HepG2 (cell line): ENCODE measurements around the gene TRPT1. TPM values are rescaled to one million over a fixed set of nuclear protein-coding genes. Genes with fewer than 3 reads are reported as not detected.

Experiments
- ATAC-seq: fragments of 200-7000 bp; cut with Tn5 transposase; 3 replicates; pipeline ENCODE4 v1.9.1; 2020; ENCODE audit warnings: mild to moderate bottlenecking, moderate library complexity
- BruUV-seq: library from RNA; stranded (reverse); fragments of 400-500 nt; replicated peaks from 2 replicates; lab custom pipeline; 2021; lab: Mats Ljungman, UMichigan
- CTCF ChIA-PET: fragments of 300-600 bp; formaldehyde crosslinking; extraction: SDS; loops from one replicate; lab custom pipeline; 2021; ENCODE audit warnings: low total read pairs, inconsistent platforms, low intra/inter-chr PET ratio; lab: Yijun Ruan, JAX
- POLR2A ChIA-PET: fragments of 350-600 bp; sonication (Branson Sonifier 250); formaldehyde crosslinking; loops from one replicate; lab custom pipeline; 2020; ENCODE audit warnings: antibody characterized with exemption, inconsistent platforms; lab: Yijun Ruan, JAX
- DNase-seq: peaks from one replicate; pipeline ENCODE4 v3.0.0-alpha.2; 2015; ENCODE audit warnings: low spot score
- FAIRE-seq: peaks from 3 replicates; lab custom pipeline; 2011; peaks lifted over from hg19 to GRCh38; lab: Jason Lieb, UNC
- H2AFZ ChIP-seq: one replicate; pipeline ENCODE4 v1.6.1; 2011; ENCODE audit warnings: low read length, inconsistent platforms
- H3K27ac ChIP-seq: fragments of 300-600 bp; 3 replicates; pipeline ENCODE4 v1.8.0; 2011; ENCODE audit warnings: mixed run types, mild to moderate bottlenecking, mixed read lengths, low read length, inconsistent platforms; ENCODE audit not compliant: insufficient read depth; ENCODE audit errors: extremely low read length
- H3K27me3 ChIP-seq, 2 experiments: fragments of 200-600 bp in 1 of 2; 2 replicates in 1 of 2; 3 replicates in 1 of 2; pipeline versions ENCODE4 v1.6.0 to v1.8.0; 2011; ENCODE audit warnings: low read length in 2 of 2, mild to moderate bottlenecking in 2 of 2, moderate library complexity in 2 of 2, inconsistent platforms in 1 of 2; ENCODE audit not compliant: insufficient read depth in 2 of 2, control insufficient read depth in 1 of 2
- H3K36me3 ChIP-seq, 2 experiments: fragments of 200-600 bp in 1 of 2; replicated peaks in 1 of 2; 2 replicates in 1 of 2; 3 replicates in 1 of 2; pipeline versions ENCODE4 v1.5.1 to v1.8.0; 2011; ENCODE audit warnings: low read length in 2 of 2, inconsistent platforms in 1 of 2; ENCODE audit not compliant: insufficient read depth in 2 of 2, control insufficient read depth in 1 of 2
- H3K4me1 ChIP-seq: 2 replicates; pipeline ENCODE4 v1.5.1; 2012; ENCODE audit warnings: low read length, inconsistent platforms; ENCODE audit not compliant: insufficient read depth
- H3K4me2 ChIP-seq: 2 replicates; pipeline ENCODE4 v1.6.0; 2011; ENCODE audit warnings: low read depth, low read length, inconsistent platforms
- H3K4me3 ChIP-seq, 3 experiments: fragments of 200-600 bp in 1 of 3; sonication (generic), shearing (Covaris generic) in 1 of 3; replicated peaks in 1 of 3; 2 replicates each; pipeline ENCODE4 v1.5.1; 2011 to 2016; ENCODE audit warnings: low read length in 3 of 3, inconsistent platforms in 2 of 3, low read depth in 2 of 3, mild to moderate bottlenecking in 2 of 3, control low read depth in 1 of 3, mixed read lengths in 1 of 3; ENCODE audit not compliant: insufficient read depth in 1 of 3
- H3K79me2 ChIP-seq: one replicate; pipeline ENCODE4 v1.6.1; 2011; ENCODE audit warnings: low read length, inconsistent platforms; ENCODE audit not compliant: insufficient read depth
- H3K9ac ChIP-seq: 2 replicates; pipeline ENCODE4 v1.6.0; 2011; ENCODE audit warnings: mild to moderate bottlenecking, low read depth, low read length, inconsistent platforms; ENCODE audit not compliant: insufficient read depth
- H3K9me3 ChIP-seq: 2 replicates; pipeline ENCODE4 v1.5.1; 2012; ENCODE audit warnings: mild to moderate bottlenecking, low read length
- H4K20me1 ChIP-seq: 2 replicates; pipeline ENCODE4 v1.6.0; 2011; ENCODE audit warnings: inconsistent platforms, mild to moderate bottlenecking, low read length, moderate library complexity; ENCODE audit not compliant: insufficient read depth
- CAMTA2 ChIP-seq: sonication (generic); formaldehyde crosslinking; IDR thresholded peaks from 2 replicates; pipeline ENCODE4 v1.4.0; 2020; ENCODE audit warnings: mild to moderate bottlenecking, missing genetic modification reagents, borderline replicate concordance
- CEBPB ChIP-seq: IDR thresholded peaks from 2 replicates; pipeline ENCODE4 v1.6.1; 2011; ENCODE audit warnings: low read depth, low read length, improper control_type of control experiment, borderline replicate concordance
- CREB1 ChIP-seq, 2 experiments: fragments of 450-650 bp in 1 of 2; IDR thresholded peaks; 2 replicates each; pipeline ENCODE4 v1.6.1; 2016 to 2017; ENCODE audit warnings: control low read depth in 1 of 2, mild to moderate bottlenecking in 1 of 2, missing compliant biosample characterization in 1 of 2, missing genetic modification characterization in 1 of 2
- GPBP1L1 ChIP-seq: sonication (generic); formaldehyde crosslinking; IDR thresholded peaks from 2 replicates; pipeline ENCODE4 v1.5.0; 2020; ENCODE audit warnings: mild to moderate bottlenecking, missing genetic modification reagents
- HMG20B ChIP-seq: conservative IDR thresholded peaks from 2 replicates; pipeline ENCODE4 v1.6.1; 2016; ENCODE audit warnings: missing genetic modification reagents, missing compliant biosample characterization
- PAWR ChIP-seq: sonication (generic); formaldehyde crosslinking; IDR thresholded peaks from 2 replicates; pipeline ENCODE4 v1.4.0; 2020; ENCODE audit warnings: missing genetic modification reagents, mild to moderate bottlenecking, borderline replicate concordance
- POLR2A ChIP-seq, 2 experiments: IDR thresholded peaks; 2 replicates each; pipeline ENCODE4 v1.6.1; 2011; ENCODE audit warnings: low read depth in 2 of 2, low read length in 2 of 2, mild to moderate bottlenecking in 1 of 2, moderate library complexity in 1 of 2; ENCODE audit not compliant: insufficient read depth in 1 of 2
- POLR2AphosphoS5 ChIP-seq: IDR thresholded peaks from 2 replicates; pipeline ENCODE4 v1.6.1; 2012; ENCODE audit warnings: low read depth, low read length
- POLR2G ChIP-seq: fragments of 200-400 bp; formaldehyde crosslinking; IDR thresholded peaks from 2 replicates; pipeline ENCODE4 v1.6.1; 2018; ENCODE audit warnings: mild to moderate bottlenecking, low read depth, low read length, moderate library complexity
- SKI ChIP-seq: fragments of 450-650 bp; IDR thresholded peaks from one replicate; pipeline ENCODE4 v1.6.1; 2018; ENCODE audit warnings: mild to moderate bottlenecking; ENCODE audit not compliant: partially characterized antibody
- SPEN ChIP-seq: sonication (generic); formaldehyde crosslinking; IDR thresholded peaks from 2 replicates; pipeline ENCODE4 v1.5.1; 2020; ENCODE audit warnings: low read depth, mild to moderate bottlenecking, missing genetic modification reagents
- YEATS2 ChIP-seq: sonication (generic); formaldehyde crosslinking; IDR thresholded peaks from 2 replicates; pipeline ENCODE4 v1.4.0; 2020; ENCODE audit warnings: missing genetic modification reagents, borderline replicate concordance
- ZBTB2 ChIP-seq: sonication (generic); formaldehyde crosslinking; IDR thresholded peaks from 2 replicates; pipeline ENCODE4 v1.8.0; 2022; ENCODE audit warnings: low read depth, missing genetic modification reagents
- ZBTB34 ChIP-seq: sonication (generic); formaldehyde crosslinking; IDR thresholded peaks from 2 replicates; pipeline ENCODE4 v1.8.0; 2022; ENCODE audit warnings: mild to moderate bottlenecking, missing genetic modification reagents
- ZNF101 ChIP-seq: sonication (generic); formaldehyde crosslinking; IDR thresholded peaks from 2 replicates; pipeline ENCODE4 v1.4.0; 2020; ENCODE audit warnings: mild to moderate bottlenecking, low read depth, missing genetic modification reagents, borderline replicate concordance
- ZNF24 ChIP-seq: fragments of 450-650 bp; IDR thresholded peaks from 2 replicates; pipeline ENCODE4 v1.6.1; 2017; ENCODE audit warnings: antibody characterized with exemption, mild to moderate bottlenecking
- ZNF326 ChIP-seq: sonication (generic); formaldehyde crosslinking; IDR thresholded peaks from 2 replicates; pipeline ENCODE4 v1.4.0; 2020; ENCODE audit warnings: missing genetic modification reagents, borderline replicate concordance
- ZSCAN22 ChIP-seq: sonication (generic); formaldehyde crosslinking; IDR thresholded peaks from 2 replicates; pipeline ENCODE4 v1.4.0; 2020; ENCODE audit warnings: mild to moderate bottlenecking, missing genetic modification reagents
- WGBS: methylation state at CpG from one replicate; pipeline ENCODE4 v1.1.6; 2017; ENCODE audit warnings: low lambda C conversion rate; 5-methylcytosine and 5-hydroxymethylcytosine counted together
- in situ Hi-C: cut with HindIII; loops from 2 replicates; pipeline ENCODE4 v1.10.0; 2017; ENCODE audit warnings: low pct_unique_long_range_greater_than_20kb; ENCODE audit not compliant: extremely low pct_ligation_motif_present
- intact Hi-C: fragments of 100-400 bp; cut with micrococcal nuclease; formaldehyde crosslinking; loops from one replicate; pipeline ENCODE4 v1.10.0; 2022; ENCODE audit not compliant: unreplicated experiment
- polyA plus RNA-seq, 8 experiments: library from polyadenylated mRNA; depleted of rRNA in 3 of 8; stranded (reverse) in 7 of 8; unstranded in 1 of 8; fragments of >200 nt; fragmentation: Illumina TruSeq in 4 of 8; extraction: Trizol in 4 of 8; gene quantifications; 2 replicates each; pipeline versions ENCODE4 v1.2.1 to v1.2.3, GENCODE V29; 2011 to 2016; ENCODE audit warnings: low read depth in 4 of 8, missing spikeins in 1 of 8, mixed read lengths in 1 of 8; ENCODE audit not compliant: insufficient read depth in 1 of 8
- total RNA-seq, 5 experiments: library from RNA; depleted of rRNA; stranded (reverse); fragments of >200 nt; fragmentation: Illumina TruSeq; extraction: Trizol; gene quantifications; 2 replicates each; pipeline ENCODE4 v1.2.3, GENCODE V29; 2016; ENCODE audit warnings: low read depth in 1 of 5
- TF ChIP-seq, protein P1 (sequence below): IDR thresholded peaks from 2 replicates; pipeline ENCODE4 v1.6.1; 2016

TRPT1 gene
- total and polyA plus RNA-seq, 2 of the 13 experiments (the other 11 are each of a cell fraction or from before 2014, with no cell fraction given), result 24.8 to 40.7 TPM

- intact Hi-C loops, result no loop called here
- Histone ChIP-seq H3K4me3 (peak overlapping the region in 2 of 3 experiments; percentile 18 to 54; a peak in 2 of 6 replicates), H3K79me2 (peaks cover 8% of the 10 kb centered on the region), H3K9me3 (no peaks in the 10 kb centered on the region), H3K4me1 (peaks cover 62% of the 10 kb centered on the region), H3K27ac (peak overlapping the region; percentile 60), H3K27me3 (no peaks in the 10 kb centered on the region; a peak in 1 of 5 replicates), H3K9ac (peak overlapping the region; percentile 36), H3K36me3 (no peaks in the 10 kb centered on the region; a peak in 1 of 5 replicates), H4K20me1 (no peaks in the 10 kb centered on the region), H3K4me2 (peak overlapping the region; percentile 61), H2AFZ (no peak overlapping the region)
- POLR2A ChIA-PET, result interaction anchor here (0.8 to 2.3 kb wide), 13 partner anchors 9 to 1381 kb away, joined by 3 to 31 read pairs (median 5); partner anchors contain the start of genes MACROD1, NUDT22, PLCB3 and PPP1R14B
- DNase-seq, result peak; percentile 87
- in situ Hi-C loops, result no loop called here
- FAIRE-seq, result peak; percentile 91
- CTCF ChIA-PET, result no interaction called here
- 4% methylated on average over 11 of the region's 12 CpGs for WGBS
- BruUV-seq, result no TSS peak
- peak; percentile 24 for ATAC-seq
- TF ChIP-seq ZBTB34 (CRISPR knock-in tag), result no peak
- 0 out of 4 replicates have a peak, but pooled peaks of 1 of the 2 experiments have one; percentile 34 for TF ChIP-seq POLR2A (IDR thresholded peaks at IDR 0.05; ENCODE audit: insufficient read depth in 1 of 2, low read depth in 2 of 2, low read length in 2 of 2)
- TF ChIP-seq POLR2AphosphoS5, result peak; percentile 25; the same call in 1 of the 2 replicates
- TF ChIP-seq GPBP1L1 (CRISPR knock-in tag), result no peak
- no peak for TF ChIP-seq CREB1 (IDR thresholded peaks at IDR 0.05)
- no peak for TF ChIP-seq CREB1 (CRISPR knock-in tag; IDR thresholded peaks at IDR 0.05)
- TF ChIP-seq, protein P1, sequence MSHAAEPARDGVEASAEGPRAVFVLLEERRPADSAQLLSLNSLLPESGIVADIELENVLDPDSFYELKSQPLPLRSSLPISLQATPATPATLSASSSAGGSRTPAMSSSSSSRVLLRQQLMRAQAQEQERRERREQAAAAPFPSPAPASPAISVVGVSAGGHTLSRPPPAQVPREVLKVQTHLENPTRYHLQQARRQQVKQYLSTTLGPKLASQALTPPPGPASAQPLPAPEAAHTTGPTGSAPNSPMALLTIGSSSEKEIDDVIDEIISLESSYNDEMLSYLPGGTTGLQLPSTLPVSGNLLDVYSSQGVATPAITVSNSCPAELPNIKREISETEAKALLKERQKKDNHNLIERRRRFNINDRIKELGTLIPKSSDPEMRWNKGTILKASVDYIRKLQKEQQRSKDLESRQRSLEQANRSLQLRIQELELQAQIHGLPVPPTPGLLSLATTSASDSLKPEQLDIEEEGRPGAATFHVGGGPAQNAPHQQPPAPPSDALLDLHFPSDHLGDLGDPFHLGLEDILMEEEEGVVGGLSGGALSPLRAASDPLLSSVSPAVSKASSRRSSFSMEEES (CRISPR knock-in tag), result no peak; the same call in 1 of the 2 replicates
- no peak for TF ChIP-seq YEATS2 (CRISPR knock-in tag)
- TF ChIP-seq CAMTA2 (CRISPR knock-in tag), result no peak
- no peak for TF ChIP-seq ZNF101 (CRISPR knock-in tag)
- TF ChIP-seq SKI, result peak; percentile 92
- TF ChIP-seq SPEN (CRISPR knock-in tag), result no peak
- no peak for TF ChIP-seq ZNF24
- TF ChIP-seq CEBPB, result no peak
- peak; percentile 93 for TF ChIP-seq ZSCAN22 (CRISPR knock-in tag)
- peak; percentile 62 for TF ChIP-seq ZBTB2
- no peak for TF ChIP-seq ZNF326 (CRISPR knock-in tag)
- no peak for TF ChIP-seq POLR2G
- no peak for TF ChIP-seq PAWR
- no peak; the same call in 1 of the 2 replicates for TF ChIP-seq HMG20B (CRISPR knock-in tag)
Observed at GRCh38 chr11:64237484-64237951, 11.5 kb upstream of the TRPT1 start.
